Thyroid gland (tissue), 4 donors: ENCODE measurements around the gene PPP2R5C. TPM values are rescaled to one million over a fixed set of nuclear protein-coding genes. Genes with fewer than 3 reads are reported as not detected.
"Not testable (repeated sequence)": the region's sequence is repeated elsewhere in the genome, so short reads cannot be mapped to it uniquely, and the experiment has no call there.

ENCODE experiments used
- DNase-seq, 2 donors: peaks; one replicate each; pipeline ENCODE4 v3.0.0-alpha.2; 2019
- H3K27ac ChIP-seq, 3 donors: fragments of 200-600 bp; sonication (generic); 1 replicate in 2 of 3; 2 replicates in 1 of 3; pipeline ENCODE4 v1.5.1; 2016 to 2019; ENCODE audit warnings: mild to moderate bottlenecking in 1 of 3, moderate library complexity in 1 of 3
- H3K27me3 ChIP-seq: fragments of 200-600 bp; sonication (generic); one replicate; pipeline ENCODE4 v1.5.1; 2019
- H3K36me3 ChIP-seq, 2 donors: fragments of 200-600 bp; sonication (generic); one replicate each; pipeline ENCODE4 v1.5.1; 2016 to 2019
- H3K4me1 ChIP-seq, 2 donors: fragments of 200-600 bp; sonication (generic); one replicate each; pipeline ENCODE4 v1.5.1; 2017 to 2019
- H3K4me3 ChIP-seq, 3 donors: fragments of 200-600 bp; sonication (generic); replicated peaks in 1 of 3; 1 replicate in 2 of 3; 2 replicates in 1 of 3; pipeline ENCODE4 v1.5.1; 2016; ENCODE audit warnings: mild to moderate bottlenecking in 1 of 3
- H3K9me3 ChIP-seq: fragments of 200-600 bp; sonication (generic); one replicate; pipeline ENCODE4 v1.5.1; 2017
- POLR2A ChIP-seq, 2 donors: fragments of 450-650 bp; IDR thresholded peaks; one replicate each; pipeline ENCODE4 v1.6.1; 2017; ENCODE audit warnings: antibody characterized with exemption in 2 of 2, mild to moderate bottlenecking in 2 of 2, moderate library complexity in 1 of 2
- WGBS, 2 donors: methylation state at CpG; one replicate each; pipeline ENCODE4 v1.1.5; 2017; 5-methylcytosine and 5-hydroxymethylcytosine counted together
- intact Hi-C: fragments of 100-400 bp; cut with DNase I; formaldehyde crosslinking; loops from one replicate; pipeline ENCODE4 v1.15.1; 2023
- total RNA-seq, 4 donors: library from RNA; depleted of rRNA; stranded (reverse); fragments of >200 nt; gene quantifications; one replicate each; pipeline ENCODE4 v1.2.3, GENCODE V29; 2016
- TF ChIP-seq, protein P1 (sequence below), 6 experiments: fragments of 200-600 bp in 3 of 6; fragments of 450-650 bp in 3 of 6; sonication (generic) in 3 of 6; IDR thresholded peaks; one replicate each; pipeline ENCODE4 v1.5.1; 2016 to 2019; ENCODE audit warnings: antibody characterized with exemption in 6 of 6, mild to moderate bottlenecking in 2 of 6, inconsistent platforms in 1 of 6, moderate library complexity in 1 of 6

PPP2R5C gene
- total RNA-seq, 4 donors from 2014 or later: 105 to 209 (median 141) TPM

DNA sequence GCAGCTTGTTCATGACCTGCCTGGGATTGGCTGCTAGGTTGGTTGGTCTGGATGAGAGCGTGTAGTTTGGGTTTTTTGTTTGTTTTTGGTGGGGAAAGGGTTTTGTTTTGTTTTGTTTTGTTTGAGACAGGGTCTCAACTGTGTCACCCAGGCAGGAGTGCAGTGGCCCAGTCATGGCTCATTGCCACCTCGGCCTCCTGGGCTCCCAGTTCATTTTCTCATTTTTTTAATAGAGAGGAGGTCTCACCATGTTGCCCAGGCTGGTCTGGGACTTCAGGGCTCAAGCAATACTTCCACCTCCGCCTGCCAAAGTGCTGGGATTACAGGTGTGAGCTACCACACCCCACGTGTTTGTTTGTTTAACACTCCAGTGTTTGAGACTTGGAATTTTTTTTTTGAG lies 206.7 kb downstream of the PPP2R5C start:
- peaks cover 0 to 6% of the 10 kb centered on the region in 2 donors for H3K36me3 ChIP-seq
- no peaks in the 10 kb centered on the region for H3K27me3 ChIP-seq
- intact Hi-C loops: loop anchor here (10.0 kb wide), 1 partner anchor 127 kb away; no protein-coding TSS in a partner anchor
- no peaks in the 10 kb centered on the region for H3K9me3 ChIP-seq
- no peak overlapping the region for H3K27ac ChIP-seq
- WGBS, 2 donors: 70 to 71% methylated on average over 4 of the region's 4 CpGs
- H3K4me1 ChIP-seq: peaks cover 29 to 58% of the 10 kb centered on the region in 2 donors
- no peak for DNase-seq
- no peak overlapping the region for H3K4me3 ChIP-seq
- TF ChIP-seq, protein P1, sequence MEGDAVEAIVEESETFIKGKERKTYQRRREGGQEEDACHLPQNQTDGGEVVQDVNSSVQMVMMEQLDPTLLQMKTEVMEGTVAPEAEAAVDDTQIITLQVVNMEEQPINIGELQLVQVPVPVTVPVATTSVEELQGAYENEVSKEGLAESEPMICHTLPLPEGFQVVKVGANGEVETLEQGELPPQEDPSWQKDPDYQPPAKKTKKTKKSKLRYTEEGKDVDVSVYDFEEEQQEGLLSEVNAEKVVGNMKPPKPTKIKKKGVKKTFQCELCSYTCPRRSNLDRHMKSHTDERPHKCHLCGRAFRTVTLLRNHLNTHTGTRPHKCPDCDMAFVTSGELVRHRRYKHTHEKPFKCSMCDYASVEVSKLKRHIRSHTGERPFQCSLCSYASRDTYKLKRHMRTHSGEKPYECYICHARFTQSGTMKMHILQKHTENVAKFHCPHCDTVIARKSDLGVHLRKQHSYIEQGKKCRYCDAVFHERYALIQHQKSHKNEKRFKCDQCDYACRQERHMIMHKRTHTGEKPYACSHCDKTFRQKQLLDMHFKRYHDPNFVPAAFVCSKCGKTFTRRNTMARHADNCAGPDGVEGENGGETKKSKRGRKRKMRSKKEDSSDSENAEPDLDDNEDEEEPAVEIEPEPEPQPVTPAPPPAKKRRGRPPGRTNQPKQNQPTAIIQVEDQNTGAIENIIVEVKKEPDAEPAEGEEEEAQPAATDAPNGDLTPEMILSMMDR (IDR thresholded peaks at IDR 0.05): no peak
- no peak for TF ChIP-seq POLR2A (IDR thresholded peaks at IDR 0.05)

DNA sequence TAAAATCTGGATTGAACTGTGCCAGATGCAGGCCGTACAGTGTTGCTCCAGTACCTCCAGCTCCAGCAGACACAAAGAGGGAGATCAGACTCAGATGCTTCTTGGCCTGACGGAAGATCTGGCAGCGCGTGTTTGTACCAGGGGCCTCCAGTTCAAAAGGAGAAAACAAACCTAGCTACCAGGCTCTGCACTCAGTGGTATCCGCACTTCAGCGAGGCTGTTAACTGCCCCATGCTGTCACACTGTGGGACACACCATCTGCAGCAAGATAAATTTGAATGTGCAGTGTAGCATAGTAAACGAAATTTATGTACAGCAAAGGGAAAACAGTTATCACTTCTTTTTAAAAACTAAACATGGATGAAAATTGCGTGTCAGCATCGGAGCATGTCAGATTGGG lies 208.0 kb downstream of the PPP2R5C start:
- no peak overlapping the region for H3K27ac ChIP-seq
- intact Hi-C loops: loop anchor here (10.0 kb wide), 1 partner anchor 125 kb away; no protein-coding TSS in a partner anchor
- no peaks in the 10 kb centered on the region for H3K9me3 ChIP-seq
- peaks cover 0 to 6% of the 10 kb centered on the region in 2 donors for H3K36me3 ChIP-seq
- H3K27me3 ChIP-seq: no peaks in the 10 kb centered on the region
- TF ChIP-seq, protein P1 (IDR thresholded peaks at IDR 0.05): no peak
- no peak for TF ChIP-seq POLR2A (IDR thresholded peaks at IDR 0.05)
- WGBS, 2 donors: 94 to 97% methylated on average over 9 of the region's 9 CpGs
- no peak overlapping the region for H3K4me3 ChIP-seq
- H3K4me1 ChIP-seq: peaks cover 26 to 56% of the 10 kb centered on the region in 2 donors
- no peak for DNase-seq

DNA sequence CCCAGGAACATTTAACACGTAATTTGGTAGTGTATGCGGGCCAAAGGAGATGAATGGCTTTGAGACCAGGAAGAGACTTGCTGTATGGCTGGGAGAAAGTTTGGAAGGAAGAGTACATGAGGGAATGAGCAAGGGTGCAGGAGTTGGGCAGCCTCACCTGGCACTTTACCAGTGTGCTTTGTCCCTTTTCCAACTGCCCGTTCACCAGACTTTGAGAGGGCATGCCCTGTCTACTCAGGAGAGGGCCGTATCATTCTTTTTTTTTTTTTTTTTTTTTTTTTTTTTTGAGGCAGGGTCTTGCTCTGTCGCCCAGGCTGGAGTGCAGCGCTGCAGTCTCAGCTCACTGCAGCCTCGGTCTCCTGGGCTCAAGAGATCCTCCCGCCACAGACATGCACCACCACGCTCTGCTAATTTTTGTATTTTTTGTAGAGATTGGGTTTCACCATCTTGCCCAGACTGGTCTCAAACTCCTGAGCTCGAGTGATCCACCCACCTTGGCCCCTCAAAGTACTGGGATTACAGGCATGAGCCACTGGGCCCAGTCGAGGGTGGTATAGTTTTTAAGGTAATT lies 209.4 kb downstream of the PPP2R5C start:
- peak; percentile 75 to 79 for DNase-seq
- intact Hi-C loops: no loop called here
- Histone ChIP-seq H3K9me3 (no peaks in the 10 kb centered on the region), H3K27me3 (no peaks in the 10 kb centered on the region), H3K4me3 (no peak overlapping the region), H3K36me3 (peaks cover 0 to 6% of the 10 kb centered on the region in 2 donors), H3K4me1 (peaks cover 20 to 53% of the 10 kb centered on the region in 2 donors), H3K27ac (peak overlapping the region; percentile 29 to 63 (median 31))
- TF ChIP-seq, protein P1 (IDR thresholded peaks at IDR 0.05): no peak
- no peak for TF ChIP-seq POLR2A (IDR thresholded peaks at IDR 0.05)
- WGBS, 2 donors: 41 to 55% methylated on average over 11 of the region's 11 CpGs

DNA sequence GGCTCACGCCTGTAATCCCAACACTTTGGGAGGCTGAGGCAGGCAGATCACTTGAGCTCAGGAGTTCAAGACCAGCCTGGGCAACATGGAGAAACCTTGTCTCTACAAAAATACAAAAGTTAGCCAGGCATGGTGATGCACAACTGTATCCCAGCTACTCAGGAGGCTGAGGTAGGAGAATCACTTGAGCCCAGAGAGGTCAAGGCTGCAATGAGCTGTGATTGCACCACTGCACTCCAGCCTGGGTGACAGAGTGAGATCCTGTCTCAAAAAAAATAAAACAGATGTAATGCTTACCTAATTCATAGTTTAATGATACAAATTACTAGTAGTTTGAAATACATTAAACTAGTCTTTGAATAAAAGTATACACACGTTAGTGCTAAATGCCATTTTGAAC lies 209.9 kb downstream of the PPP2R5C start:
- H3K4me3 ChIP-seq, H3K36me3 ChIP-seq, H3K9me3 ChIP-seq, intact Hi-C loops, H3K27me3 ChIP-seq, DNase-seq: not testable (repeated sequence)
- Histone ChIP-seq H3K4me1 (peaks cover 14 to 51% of the 10 kb centered on the region in 2 donors), H3K27ac (peak overlapping the region; percentile 29 to 63 (median 31))
- 92 to 93% methylated on average over 2 of the region's 2 CpGs for WGBS, 2 donors

DNA sequence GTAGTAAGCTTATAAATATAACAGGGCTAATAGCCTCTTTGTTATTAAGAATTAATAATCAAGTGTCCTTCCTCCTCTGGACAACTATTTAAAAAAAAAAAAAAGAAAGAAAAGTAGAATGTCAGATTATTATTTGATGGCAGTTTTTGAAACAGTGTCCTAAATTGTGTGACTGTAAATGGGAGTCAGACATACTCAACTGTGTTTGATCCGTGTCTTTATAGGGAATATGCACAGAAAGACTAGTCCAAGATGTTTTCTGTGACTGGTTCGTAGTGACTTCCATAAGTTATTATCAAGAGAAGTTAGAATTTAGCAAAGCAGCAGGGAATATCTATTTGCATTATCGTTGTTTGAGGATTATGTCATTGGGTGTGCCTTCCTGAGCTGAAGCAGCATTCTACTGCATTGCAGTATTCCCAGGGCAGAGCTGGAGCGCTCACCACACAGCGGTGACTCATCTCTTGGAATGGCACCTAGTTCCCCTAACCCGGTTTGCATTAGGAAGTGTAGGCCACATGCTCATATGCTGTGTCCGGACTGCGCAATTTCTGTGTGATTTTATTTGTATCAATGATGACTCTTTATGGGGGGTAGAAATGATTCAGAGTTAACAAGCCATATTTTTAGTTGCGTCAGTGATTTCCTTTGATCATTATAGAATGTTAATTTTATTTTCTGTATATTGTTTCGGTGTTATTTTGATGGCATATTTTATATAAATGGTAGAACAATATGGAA lies 210.8 kb downstream of the PPP2R5C start:
- intact Hi-C loops: no loop called here
- Histone ChIP-seq H3K4me1 (peaks cover 7 to 46% of the 10 kb centered on the region in 2 donors), H3K36me3 (peaks cover 0 to 6% of the 10 kb centered on the region in 2 donors), H3K9me3 (no peaks in the 10 kb centered on the region), H3K27ac (peak overlapping the region; percentile 28 to 54 (median 31)), H3K27me3 (no peaks in the 10 kb centered on the region), H3K4me3 (no peak overlapping the region)
- WGBS, 2 donors: 65 to 69% methylated on average over 10 of the region's 10 CpGs
- peak; percentile 46 to 49 for DNase-seq
- TF ChIP-seq, protein P1 (IDR thresholded peaks at IDR 0.05): no peak
- peak in 1 of 2 donors; percentile 27 for TF ChIP-seq POLR2A (IDR thresholded peaks at IDR 0.05)
